Aorta (tissue), 5 donors: ENCODE data around the gene ZC3H8. TPM values are rescaled to one million over a fixed set of nuclear protein-coding genes. Genes with fewer than 3 reads are reported as not detected.
"Not testable (repeated sequence)": the region's sequence is repeated elsewhere in the genome, so short reads cannot be mapped to it uniquely, and the experiment has no call there.

Experiments used
- ATAC-seq: fragments of 200-7000 bp; cut with Tn5 transposase; one replicate; pipeline ENCODE4 v1.9.1; 2022; ENCODE audit warnings: moderate library complexity; ENCODE audit not compliant: low FRiP score
- DNase-seq, 2 donors: peaks; one replicate each; pipeline ENCODE4 v3.0.0-alpha.2; 2020
- H3K27ac ChIP-seq, 2 donors: one replicate each; pipeline ENCODE4 v1.5.1; 2013; ENCODE audit warnings: low read length in 2 of 2, mild to moderate bottlenecking in 2 of 2, moderate library complexity in 2 of 2, control low read depth in 1 of 2, inconsistent platforms in 1 of 2, low read depth in 1 of 2
- H3K27me3 ChIP-seq, 2 donors: one replicate each; pipeline ENCODE4 v1.6.1; 2013; ENCODE audit warnings: control low read depth in 1 of 2, low read length in 1 of 2, mild to moderate bottlenecking in 1 of 2, moderate library complexity in 1 of 2; ENCODE audit not compliant: insufficient read depth in 2 of 2, control insufficient read depth in 1 of 2
- H3K36me3 ChIP-seq, 2 donors: one replicate each; pipeline ENCODE4 v1.6.1; 2013; ENCODE audit warnings: control low read depth in 1 of 2, low read length in 1 of 2, mild to moderate bottlenecking in 1 of 2; ENCODE audit not compliant: insufficient read depth in 2 of 2, control insufficient read depth in 1 of 2
- H3K4me1 ChIP-seq, 2 donors: one replicate each; pipeline ENCODE4 v1.6.1; 2013; ENCODE audit warnings: low read length in 2 of 2, control low read depth in 1 of 2, mild to moderate bottlenecking in 1 of 2, moderate library complexity in 1 of 2; ENCODE audit not compliant: insufficient read depth in 2 of 2, control insufficient read depth in 1 of 2
- H3K4me3 ChIP-seq, 2 donors: one replicate each; pipeline ENCODE4 v1.5.1; 2013; ENCODE audit warnings: low read length in 2 of 2, control low read depth in 1 of 2, mild to moderate bottlenecking in 1 of 2
- H3K9me3 ChIP-seq: one replicate; pipeline ENCODE4 v1.6.1; 2013; ENCODE audit warnings: mild to moderate bottlenecking, low read length; ENCODE audit not compliant: control insufficient read depth
- WGBS, 2 donors: extraction: QIAGEN DNeasy Blood & Tissue Kit; methylation state at CpG; one replicate each; pipeline ENCODE4 v1.1.7; 2013; 5-methylcytosine and 5-hydroxymethylcytosine counted together
- intact Hi-C, 2 donors: fragments of 100-400 bp; cut with DNase I; formaldehyde crosslinking; loops; one replicate each; pipeline versions ENCODE4 v1.14.2 to v1.15.0; 2022
- polyA plus RNA-seq, 2 donors: library from polyadenylated mRNA; stranded (reverse); fragments of 200-250 nt; gene quantifications; one replicate each; pipeline ENCODE4 v1.2.3, GENCODE V29; 2013
- total RNA-seq, 2 donors: library from RNA; stranded (reverse); fragmentation: NEBNext Ultra II Directional; extraction: Animal tissue kit (Norgen Biotek cat#: 25700); gene quantifications; one replicate each; pipeline ENCODE4 v1.2.1, GENCODE V29; 2021
- donor health status: healthy with polysubstance abuse.
- donor health status: Bipolar disorder and iron deficiency.
- donor health status: DM: no; HTN: no; CAD: no.
- donor health status: DM: no; HTN: no; CAD: no.
- donor health status: DM: yes; HTN: yes; CAD: no.

The ZC3H8 gene
- total and polyA plus RNA-seq, 4 donors = 4.6 to 10.6 (median 6.8) TPM

- DNase-seq = no peak
- intact Hi-C loops = no loop called here
Observed at GRCh38 chr2:112217854-112218253, 37.0 kb downstream of the ZC3H8 start.

GRCh38 chr2:112216167-112216566 is 38.7 kb downstream of the ZC3H8 start:
- no peak for DNase-seq
- 93 to 97% methylated on average over 3 of the region's 3 CpGs for WGBS, 2 donors

More at GRCh38 chr2:112217854-112218253, 37.0 kb downstream of the ZC3H8 start:
- no peak overlapping the region for H3K4me3 ChIP-seq
- H3K36me3 ChIP-seq = peaks cover 0 to 2% of the 10 kb centered on the region in 2 donors
- no peaks in the 10 kb centered on the region for H3K9me3 ChIP-seq
- H3K4me1 ChIP-seq = no peaks in the 10 kb centered on the region
- H3K27me3 ChIP-seq = no peaks in the 10 kb centered on the region
- no peak overlapping the region for H3K27ac ChIP-seq
- no peak for ATAC-seq

GRCh38 chr2:112207905-112208304 is 46.9 kb downstream of the ZC3H8 start:
- H3K27ac ChIP-seq, H3K9me3 ChIP-seq, H3K4me3 ChIP-seq, intact Hi-C loops, H3K4me1 ChIP-seq, DNase-seq, ATAC-seq, H3K27me3 ChIP-seq, H3K36me3 ChIP-seq: not testable (repeated sequence)
- 87 to 88% methylated on average over 3 of the region's 3 CpGs for WGBS, 2 donors

More at GRCh38 chr2:112216167-112216566, 38.7 kb downstream of the ZC3H8 start:
- no peaks in the 10 kb centered on the region for H3K9me3 ChIP-seq
- intact Hi-C loops = no loop called here
- H3K27me3 ChIP-seq = no peaks in the 10 kb centered on the region
- H3K27ac ChIP-seq = no peak overlapping the region
- H3K4me3 ChIP-seq = no peak overlapping the region
- no peak for ATAC-seq
- peaks cover 0 to 3% of the 10 kb centered on the region in 2 donors for H3K36me3 ChIP-seq
- H3K4me1 ChIP-seq = no peaks in the 10 kb centered on the region

- no peak for DNase-seq
- H3K27me3 ChIP-seq = no peaks in the 10 kb centered on the region
- no peak overlapping the region for H3K4me3 ChIP-seq
- no peak for ATAC-seq
- no peaks in the 10 kb centered on the region for H3K4me1 ChIP-seq
- WGBS, 2 donors = 90 to 97% methylated on average over 2 of the region's 2 CpGs
- no peaks in the 10 kb centered on the region for H3K36me3 ChIP-seq
- H3K27ac ChIP-seq = no peak overlapping the region
- peaks cover 2% of the 10 kb centered on the region for H3K9me3 ChIP-seq
- intact Hi-C loops = no loop called here
Observed at GRCh38 chr2:112204411-112204810, 50.4 kb downstream of the ZC3H8 start.

GRCh38 chr2:112201696-112202430 is 53.0 kb downstream of the ZC3H8 start:
- H3K4me1 ChIP-seq = no peaks in the 10 kb centered on the region
- ATAC-seq (no peak), DNase-seq (no peak)
- H3K36me3 ChIP-seq = no peaks in the 10 kb centered on the region
- no peak overlapping the region for H3K4me3 ChIP-seq
- intact Hi-C loops = no loop called here
- H3K27ac ChIP-seq = no peak overlapping the region
- peaks cover 2% of the 10 kb centered on the region for H3K9me3 ChIP-seq
- H3K27me3 ChIP-seq = no peaks in the 10 kb centered on the region
- WGBS, 2 donors = 66 to 67% methylated on average over 3 of the region's 3 CpGs

- H3K4me1 ChIP-seq = no peaks in the 10 kb centered on the region
- H3K9me3 ChIP-seq = peaks cover 2% of the 10 kb centered on the region
- H3K4me3 ChIP-seq = no peak overlapping the region
- intact Hi-C loops = no loop called here
- no peaks in the 10 kb centered on the region for H3K27me3 ChIP-seq
- H3K27ac ChIP-seq = no peak overlapping the region
- ATAC-seq (no peak), DNase-seq (no peak)
- 79 to 92% methylated on average over 3 of the region's 3 CpGs for WGBS, 2 donors
- no peaks in the 10 kb centered on the region for H3K36me3 ChIP-seq
Observed at GRCh38 chr2:112199188-112199587, 55.7 kb downstream of the ZC3H8 start.

- Histone ChIP-seq H3K4me3 (no peak overlapping the region), H3K27ac (no peak overlapping the region), H3K27me3 (no peaks in the 10 kb centered on the region), H3K4me1 (no peaks in the 10 kb centered on the region), H3K9me3 (peaks cover 2% of the 10 kb centered on the region), H3K36me3 (no peaks in the 10 kb centered on the region)
- intact Hi-C loops = no loop called here
- no peak for DNase-seq
- ATAC-seq = no peak
Observed at GRCh38 chr2:112198780-112199179, 56.1 kb downstream of the ZC3H8 start.

- ATAC-seq (no peak), DNase-seq (no peak)
- H3K27me3 ChIP-seq = no peaks in the 10 kb centered on the region
- intact Hi-C loops = no loop called here
- no peak overlapping the region for H3K27ac ChIP-seq
- WGBS, 2 donors = 95% methylated on average over 1 of the region's 1 CpG
- H3K4me1 ChIP-seq = no peaks in the 10 kb centered on the region
- no peaks in the 10 kb centered on the region for H3K9me3 ChIP-seq
- H3K36me3 ChIP-seq = no peaks in the 10 kb centered on the region
- H3K4me3 ChIP-seq = no peak overlapping the region
Observed at GRCh38 chr2:112197868-112198267, 57.0 kb downstream of the ZC3H8 start.

GRCh38 chr2:112195950-112196349 is 58.9 kb downstream of the ZC3H8 start:
- Histone ChIP-seq H3K27ac (no peak overlapping the region), H3K27me3 (no peaks in the 10 kb centered on the region), H3K4me3 (no peak overlapping the region), H3K36me3 (no peaks in the 10 kb centered on the region), H3K9me3 (no peaks in the 10 kb centered on the region), H3K4me1 (no peaks in the 10 kb centered on the region)
- no peak for ATAC-seq
- intact Hi-C loops = no loop called here
- DNase-seq = no peak
